ENCODE results near the gene CENPE.

Gene CENPE

DNA sequence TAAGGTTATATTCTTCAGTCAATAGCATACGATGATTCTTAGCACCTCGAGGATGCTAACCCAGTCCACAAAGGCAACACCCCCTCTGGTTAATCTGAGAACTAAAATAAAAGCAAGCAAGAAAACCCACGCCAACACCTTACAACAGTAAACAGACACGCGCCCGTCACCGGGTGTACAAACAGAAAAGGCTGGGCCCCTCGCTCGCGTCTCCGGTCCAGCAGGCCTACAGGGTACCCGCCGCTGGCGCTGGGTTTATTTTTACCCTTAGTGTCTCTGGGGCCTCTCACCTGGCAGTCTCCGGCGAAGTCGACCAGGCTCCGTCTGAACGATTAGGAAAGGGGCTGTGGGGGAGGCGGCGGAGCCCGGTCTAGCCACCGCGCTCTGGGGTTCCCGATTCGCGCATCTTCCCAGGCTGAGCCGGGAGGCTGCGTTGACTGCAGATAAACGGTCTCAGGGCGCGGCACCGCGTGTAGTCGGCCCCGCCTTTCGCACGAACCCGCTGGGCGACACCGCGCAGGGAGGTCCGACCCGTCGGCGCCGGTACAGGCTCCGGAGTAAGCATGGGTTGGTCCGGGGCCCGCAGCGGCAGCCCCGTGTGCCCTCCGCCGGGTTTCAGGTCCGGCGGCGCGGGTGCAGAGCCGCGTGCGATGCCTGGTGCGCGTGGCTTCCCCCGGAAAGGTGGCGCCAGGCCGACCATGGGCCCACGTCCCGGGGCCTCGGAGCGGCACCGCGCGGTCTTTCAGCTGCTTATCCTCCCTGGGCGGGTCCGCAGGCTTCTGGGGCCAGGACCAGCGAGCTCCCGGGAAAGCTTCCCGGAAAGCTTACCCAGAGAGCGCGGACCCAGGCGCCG is 122.0 kb downstream of the CENPE start:
- no peak for TF ChIP-seq ZFX (IDR thresholded peaks at IDR 0.05; ENCODE audit: borderline replicate concordance)
- TF ChIP-seq, protein P1, sequence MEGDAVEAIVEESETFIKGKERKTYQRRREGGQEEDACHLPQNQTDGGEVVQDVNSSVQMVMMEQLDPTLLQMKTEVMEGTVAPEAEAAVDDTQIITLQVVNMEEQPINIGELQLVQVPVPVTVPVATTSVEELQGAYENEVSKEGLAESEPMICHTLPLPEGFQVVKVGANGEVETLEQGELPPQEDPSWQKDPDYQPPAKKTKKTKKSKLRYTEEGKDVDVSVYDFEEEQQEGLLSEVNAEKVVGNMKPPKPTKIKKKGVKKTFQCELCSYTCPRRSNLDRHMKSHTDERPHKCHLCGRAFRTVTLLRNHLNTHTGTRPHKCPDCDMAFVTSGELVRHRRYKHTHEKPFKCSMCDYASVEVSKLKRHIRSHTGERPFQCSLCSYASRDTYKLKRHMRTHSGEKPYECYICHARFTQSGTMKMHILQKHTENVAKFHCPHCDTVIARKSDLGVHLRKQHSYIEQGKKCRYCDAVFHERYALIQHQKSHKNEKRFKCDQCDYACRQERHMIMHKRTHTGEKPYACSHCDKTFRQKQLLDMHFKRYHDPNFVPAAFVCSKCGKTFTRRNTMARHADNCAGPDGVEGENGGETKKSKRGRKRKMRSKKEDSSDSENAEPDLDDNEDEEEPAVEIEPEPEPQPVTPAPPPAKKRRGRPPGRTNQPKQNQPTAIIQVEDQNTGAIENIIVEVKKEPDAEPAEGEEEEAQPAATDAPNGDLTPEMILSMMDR (IDR thresholded peaks at IDR 0.05): peak; percentile 5; the same call in 1 of the 2 replicates
- H3K27ac ChIP-seq: peak overlapping the region; percentile 70

DNA sequence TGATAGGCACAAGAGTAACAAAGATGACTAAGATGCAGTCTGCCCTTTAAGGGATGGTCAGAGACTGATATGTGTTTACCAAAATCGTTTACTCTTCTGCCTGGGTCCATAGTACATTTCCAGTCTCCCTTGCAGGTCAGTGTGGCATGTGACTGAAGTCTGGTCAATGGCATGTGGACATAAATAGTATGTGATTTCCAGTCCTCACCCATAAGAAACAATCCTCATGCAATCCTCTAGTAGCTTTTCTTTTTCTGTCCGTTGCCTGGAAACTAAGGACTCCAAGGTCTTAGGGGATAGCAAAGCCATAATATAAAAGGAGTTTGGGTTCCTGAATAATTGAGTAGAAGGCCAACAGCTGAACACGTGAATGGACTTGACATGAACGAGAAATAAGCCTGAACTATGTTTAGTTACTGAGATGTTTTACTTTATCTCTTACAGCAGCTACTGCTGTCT is 122.7 kb downstream of the CENPE start:
- peak overlapping the region; percentile 70 for H3K27ac ChIP-seq
- TF ChIP-seq, protein P1 (IDR thresholded peaks at IDR 0.05): no peak
- no peak for TF ChIP-seq ZFX (IDR thresholded peaks at IDR 0.05; ENCODE audit: borderline replicate concordance)

DNA sequence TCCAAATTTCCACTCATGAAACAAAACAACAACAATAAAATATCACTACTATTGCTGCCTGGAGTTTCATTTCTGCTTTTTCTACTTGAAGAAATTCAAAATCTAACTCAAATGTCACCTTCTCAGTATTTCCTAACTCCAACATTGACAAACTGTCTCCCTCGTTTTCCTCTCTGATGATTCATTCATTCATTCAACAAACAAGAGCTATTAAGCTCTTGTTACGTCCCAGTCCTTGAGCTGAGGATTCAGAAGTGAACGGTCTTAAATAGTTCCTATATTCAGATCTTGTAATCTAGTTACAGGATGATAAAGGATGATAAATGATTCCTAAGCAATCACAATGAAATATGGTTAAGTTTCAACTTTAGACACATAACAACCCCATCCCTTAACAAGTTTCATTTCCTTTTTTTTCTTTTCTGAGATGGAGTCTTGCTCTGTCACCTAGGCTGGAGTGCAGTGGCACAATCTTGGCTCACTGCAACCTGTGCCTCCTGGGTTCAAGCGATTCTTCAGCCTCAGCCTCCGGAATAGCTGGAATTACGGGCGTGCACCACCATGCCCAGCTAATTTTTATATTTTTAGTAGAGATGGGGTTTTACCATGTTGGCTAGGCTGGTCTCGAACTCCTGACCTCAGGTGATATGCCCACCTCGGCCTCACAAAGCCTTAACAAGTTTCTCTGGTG is 123.3 kb downstream of the CENPE start:
- TF ChIP-seq, protein P1 (IDR thresholded peaks at IDR 0.05): no peak
- no peak for TF ChIP-seq ZFX (IDR thresholded peaks at IDR 0.05; ENCODE audit: borderline replicate concordance)
- no peak overlapping the region for H3K27ac ChIP-seq

DNA sequence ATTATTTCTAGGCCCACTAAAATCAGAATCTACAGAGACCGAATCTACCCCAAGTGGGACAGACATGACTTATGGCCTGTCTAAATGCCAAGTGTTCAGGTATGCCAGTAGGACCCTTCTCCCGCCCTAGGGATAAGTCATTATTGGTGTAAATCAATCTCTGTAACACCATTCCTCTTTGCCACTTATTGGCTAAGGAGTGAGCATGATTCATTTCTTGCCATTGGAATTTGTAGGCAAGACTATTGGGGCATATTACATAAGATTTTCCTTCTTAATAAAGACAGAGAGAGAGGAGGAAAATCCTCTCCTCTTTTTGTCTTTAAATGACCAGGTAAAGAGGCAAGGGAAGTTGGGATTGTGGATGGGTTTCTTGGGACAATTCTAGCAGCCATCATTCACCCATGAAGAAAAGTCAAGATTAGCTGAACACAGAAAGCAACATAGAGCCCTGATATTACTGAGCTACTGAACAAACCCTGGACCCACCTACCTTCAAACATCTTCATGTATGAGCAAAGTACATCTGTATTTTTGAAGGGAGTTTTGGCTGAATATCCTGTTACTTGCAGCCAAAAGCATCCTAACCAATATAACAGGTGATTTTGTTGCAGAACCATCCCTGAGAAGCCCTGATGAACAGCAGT is 124.2 kb downstream of the CENPE start:
- H3K27ac ChIP-seq: no peak overlapping the region
- TF ChIP-seq, protein P1 (IDR thresholded peaks at IDR 0.05): no peak
- no peak for TF ChIP-seq ZFX (IDR thresholded peaks at IDR 0.05; ENCODE audit: borderline replicate concordance)

DNA sequence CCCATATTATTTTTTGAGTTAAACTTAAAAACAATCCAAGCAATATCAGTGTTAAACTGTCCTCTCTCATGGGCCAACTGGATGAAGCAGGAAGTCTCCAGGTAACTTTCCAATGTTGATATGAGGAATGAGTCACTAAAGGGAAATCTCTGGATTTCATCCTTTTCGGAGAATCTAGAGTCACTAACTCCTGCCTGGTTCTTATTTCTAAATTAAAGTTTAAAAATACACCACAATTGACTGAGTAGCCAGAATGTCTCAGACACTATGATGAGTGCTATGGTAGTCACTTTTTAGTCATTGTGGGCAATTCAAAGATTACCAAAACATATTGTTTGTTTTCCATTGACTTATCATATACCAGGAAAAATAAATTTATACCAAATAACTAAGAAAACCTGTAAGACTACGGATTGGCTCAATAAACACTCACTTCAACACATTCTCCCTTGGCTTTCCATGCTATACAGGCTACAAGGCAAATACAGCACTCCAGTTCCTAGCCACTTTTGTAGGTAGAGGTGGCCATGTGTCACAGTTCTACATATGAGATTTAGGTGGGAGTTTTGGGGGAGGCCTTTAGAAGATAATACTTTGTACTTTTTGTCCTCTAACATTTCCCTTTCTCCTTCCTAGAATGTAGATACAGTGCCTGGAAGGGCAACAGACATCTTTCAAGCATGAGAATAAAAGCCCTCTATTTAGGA is 130.1 kb downstream of the CENPE start:
- H3K27ac ChIP-seq: no peak overlapping the region
- no peak for TF ChIP-seq ZFX (IDR thresholded peaks at IDR 0.05; ENCODE audit: borderline replicate concordance)
- TF ChIP-seq, protein P1 (IDR thresholded peaks at IDR 0.05): no peak

DNA sequence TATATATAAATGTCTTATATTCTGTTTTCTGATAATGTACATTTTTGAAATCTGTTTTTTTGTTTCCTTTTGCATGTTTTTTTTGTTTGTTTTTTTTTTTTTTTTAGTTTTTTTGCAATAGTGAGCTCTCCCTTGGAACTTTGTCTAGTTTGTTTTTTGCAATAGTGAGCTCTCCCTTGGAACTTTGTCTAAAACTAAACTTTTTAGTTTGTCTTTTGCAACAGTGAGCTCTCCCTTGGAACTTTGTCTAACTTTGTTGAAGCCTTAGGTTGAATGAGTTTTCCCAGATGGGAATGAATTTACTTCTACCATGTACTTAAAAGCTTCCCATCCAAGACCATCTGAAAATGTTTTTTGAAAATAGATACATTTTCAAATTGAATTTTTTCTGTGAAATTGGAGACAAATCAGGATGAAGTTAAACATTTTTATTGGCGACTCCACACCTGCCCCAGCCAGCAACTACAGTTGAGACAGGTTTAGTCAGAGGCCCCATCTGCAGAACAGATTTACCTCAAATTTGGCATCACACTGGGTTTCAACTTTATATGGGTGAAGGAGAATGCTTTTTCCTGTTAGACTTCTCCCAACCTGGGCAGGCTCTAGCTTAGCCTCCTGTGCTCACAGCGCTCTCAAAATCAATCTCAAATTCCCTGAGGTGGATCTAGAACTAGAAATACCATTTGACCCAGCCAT is 137.5 kb downstream of the CENPE start:
- H3K27ac ChIP-seq: no peak overlapping the region
- no peak for TF ChIP-seq ZFX (IDR thresholded peaks at IDR 0.05; ENCODE audit: borderline replicate concordance)
- TF ChIP-seq, protein P1 (IDR thresholded peaks at IDR 0.05): no peak

All from 22Rv1 (cell line).